Measurements from ENCODE around the gene SLC25A39. TPM values are rescaled to one million over a fixed set of nuclear protein-coding genes. Genes with fewer than 3 reads are reported as not detected.
A peak's percentile ranks its signal among the peaks of the same experiment; 100 is the strongest.

Gene SLC25A39
- total and polyA plus RNA-seq, 2 of the 13 experiments (the other 11 are each of a cell fraction or from before 2014, with no cell fraction given), result 144 to 151 TPM

GRCh38 chr17:44350733-44351226 is 26.2 kb upstream of the SLC25A39 start (continued):
- TF ChIP-seq SRSF4 (IDR thresholded peaks at IDR 0.05; ENCODE audit: low read depth, low read length, poor library complexity, severe bottlenecking) (no peak), NFKBIZ (CRISPR knock-in tag; IDR thresholded peaks at IDR 0.05) (no peak), HOXA5 (CRISPR knock-in tag; IDR thresholded peaks at IDR 0.05) (no peak), ZNF749 (CRISPR knock-in tag; IDR thresholded peaks at IDR 0.05; ENCODE audit: borderline replicate concordance) (no peak), ZNF598 (CRISPR knock-in tag; IDR thresholded peaks at IDR 0.05; ENCODE audit: borderline replicate concordance) (no peak), RBFOX2 (IDR thresholded peaks at IDR 0.05; ENCODE audit: low read depth, low read length) (no peak), RXRA (CRISPR knock-in tag; IDR thresholded peaks at IDR 0.05) (0 out of 2 replicates have a peak, but pooled peaks have one; percentile 35), RFX1 (IDR thresholded peaks at IDR 0.05) (no peak), FOXK1 (CRISPR knock-in tag; IDR thresholded peaks at IDR 0.05; ENCODE audit: borderline replicate concordance, low read depth) (no peak), ZNF136 (CRISPR knock-in tag; IDR thresholded peaks at IDR 0.05; ENCODE audit: low read depth) (no peak), ZFP82 (CRISPR knock-in tag; IDR thresholded peaks at IDR 0.05; ENCODE audit: borderline replicate concordance) (no peak), REXO4 (CRISPR knock-in tag; IDR thresholded peaks at IDR 0.05; ENCODE audit: borderline replicate concordance) (no peak), SRSF9 (IDR thresholded peaks at IDR 0.05; ENCODE audit: borderline replicate concordance, insufficient read depth, low read depth, low read length, poor library complexity, severe bottlenecking) (no peak), ZFP36 (IDR thresholded peaks at IDR 0.05; ENCODE audit: borderline replicate concordance, low read depth, low read length, partially characterized antibody) (no peak), TFDP1 (CRISPR knock-in tag; IDR thresholded peaks at IDR 0.05; ENCODE audit: borderline replicate concordance) (no peak), CBX1 (IDR thresholded peaks at IDR 0.05; ENCODE audit: low read depth) (peak; percentile 37), ZNF792 (CRISPR knock-in tag; IDR thresholded peaks at IDR 0.05) (no peak), CBX5 (CRISPR knock-in tag; IDR thresholded peaks at IDR 0.05; ENCODE audit: borderline replicate concordance) (0 out of 2 replicates have a peak, but pooled peaks have one; percentile 36), RFX5 (IDR thresholded peaks at IDR 0.05; ENCODE audit: low read depth, low read length) (0 out of 2 replicates have a peak, but pooled peaks have one; percentile 7), HIVEP1 (CRISPR knock-in tag; IDR thresholded peaks at IDR 0.05) (no peak), ZSCAN20 (CRISPR knock-in tag; IDR thresholded peaks at IDR 0.05; ENCODE audit: borderline replicate concordance) (no peak), HNRNPK (IDR thresholded peaks at IDR 0.05; ENCODE audit: low read depth, low read length, poor library complexity, severe bottlenecking) (no peak), TEF (CRISPR knock-in tag; IDR thresholded peaks at IDR 0.05) (no peak), ZBTB33 (CRISPR knock-in tag; IDR thresholded peaks at IDR 0.05) (peak; percentile 36; the same call in 1 of the 2 replicates), MTA3 (CRISPR knock-in tag; IDR thresholded peaks at IDR 0.05) (no peak)
- TF ChIP-seq, protein P1, sequence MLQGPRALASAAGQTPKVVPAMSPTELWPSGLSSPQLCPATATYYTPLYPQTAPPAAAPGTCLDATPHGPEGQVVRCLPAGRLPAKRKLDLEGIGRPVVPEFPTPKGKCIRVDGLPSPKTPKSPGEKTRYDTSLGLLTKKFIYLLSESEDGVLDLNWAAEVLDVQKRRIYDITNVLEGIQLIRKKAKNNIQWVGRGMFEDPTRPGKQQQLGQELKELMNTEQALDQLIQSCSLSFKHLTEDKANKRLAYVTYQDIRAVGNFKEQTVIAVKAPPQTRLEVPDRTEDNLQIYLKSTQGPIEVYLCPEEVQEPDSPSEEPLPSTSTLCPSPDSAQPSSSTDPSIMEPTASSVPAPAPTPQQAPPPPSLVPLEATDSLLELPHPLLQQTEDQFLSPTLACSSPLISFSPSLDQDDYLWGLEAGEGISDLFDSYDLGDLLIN (CRISPR knock-in tag; IDR thresholded peaks at IDR 0.05; ENCODE audit: borderline replicate concordance), result no peak
